Keratinocyte (primary cell): ENCODE measurements around the gene TROAP.

Source experiments
- EZH2 ChIP-seq: IDR thresholded peaks from one replicate; pipeline ENCODE4 v1.6.1; 2012; ENCODE audit warnings: inconsistent platforms, mild to moderate bottlenecking, low read length, moderate library complexity
- TF ChIP-seq, protein P1 (sequence below), 3 experiments: IDR thresholded peaks in 1 of 3; conservative IDR thresholded peaks in 1 of 3; optimal IDR thresholded peaks in 1 of 3; 2 replicates in 2 of 3; 3 replicates in 1 of 3; pipeline versions ENCODE3 to v1.5.1; 2011; ENCODE audit warnings: low read length in 3 of 3, mild to moderate bottlenecking in 3 of 3, moderate library complexity in 2 of 3, control low read depth in 1 of 3, inconsistent platforms in 1 of 3; ENCODE audit not compliant: insufficient read depth in 2 of 3; ENCODE audit errors: extremely low read depth in 1 of 3

GRCh38 chr12:49323524-49324097 lies 556 bp downstream of the TROAP start:
- TF ChIP-seq, protein P1, sequence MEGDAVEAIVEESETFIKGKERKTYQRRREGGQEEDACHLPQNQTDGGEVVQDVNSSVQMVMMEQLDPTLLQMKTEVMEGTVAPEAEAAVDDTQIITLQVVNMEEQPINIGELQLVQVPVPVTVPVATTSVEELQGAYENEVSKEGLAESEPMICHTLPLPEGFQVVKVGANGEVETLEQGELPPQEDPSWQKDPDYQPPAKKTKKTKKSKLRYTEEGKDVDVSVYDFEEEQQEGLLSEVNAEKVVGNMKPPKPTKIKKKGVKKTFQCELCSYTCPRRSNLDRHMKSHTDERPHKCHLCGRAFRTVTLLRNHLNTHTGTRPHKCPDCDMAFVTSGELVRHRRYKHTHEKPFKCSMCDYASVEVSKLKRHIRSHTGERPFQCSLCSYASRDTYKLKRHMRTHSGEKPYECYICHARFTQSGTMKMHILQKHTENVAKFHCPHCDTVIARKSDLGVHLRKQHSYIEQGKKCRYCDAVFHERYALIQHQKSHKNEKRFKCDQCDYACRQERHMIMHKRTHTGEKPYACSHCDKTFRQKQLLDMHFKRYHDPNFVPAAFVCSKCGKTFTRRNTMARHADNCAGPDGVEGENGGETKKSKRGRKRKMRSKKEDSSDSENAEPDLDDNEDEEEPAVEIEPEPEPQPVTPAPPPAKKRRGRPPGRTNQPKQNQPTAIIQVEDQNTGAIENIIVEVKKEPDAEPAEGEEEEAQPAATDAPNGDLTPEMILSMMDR (optimal IDR thresholded peaks at IDR 0.05 in 1 of 3, IDR thresholded peaks at IDR 0.05 in 1 of 3, conservative IDR thresholded peaks at IDR 0.05 in 1 of 3; ENCODE audit: extremely low read depth in 1 of 3, insufficient read depth in 2 of 3, low read length in 3 of 3) = no peak
- TF ChIP-seq EZH2 = no peak
